ENCODE results near the gene TMEM92. TPM values are rescaled to one million over a fixed set of nuclear protein-coding genes. Genes with fewer than 3 reads are reported as not detected.
"Not testable (repeated sequence)": the region's sequence is repeated elsewhere in the genome, so short reads cannot be mapped to it uniquely, and the experiment has no call there.

TMEM92 gene
- total RNA-seq, 8 experiments from 2014 or later = 0.18 to 0.64 (median 0.38) TPM; not detected in 3

DNA sequence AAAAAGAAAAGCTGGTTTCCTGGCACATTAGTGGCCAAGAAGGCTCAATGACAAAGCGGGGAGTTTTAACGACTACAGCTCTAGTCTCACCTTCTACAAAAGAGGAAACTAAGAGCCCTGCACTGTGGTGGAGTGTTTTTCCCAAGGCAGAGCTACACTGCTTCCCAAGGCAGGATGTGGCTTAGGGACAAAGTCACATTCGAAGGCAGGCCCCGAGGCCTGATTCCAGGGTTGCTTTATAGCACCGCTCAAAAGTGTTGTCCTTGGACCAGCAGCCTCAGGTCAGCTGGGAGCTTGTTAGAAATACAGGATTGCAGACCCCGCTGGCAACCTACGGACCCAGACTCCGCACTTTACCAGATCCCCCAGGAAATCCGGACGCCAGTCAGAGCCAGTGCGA is 23.8 kb downstream of the TMEM92 start:
- no peak for ATAC-seq (replicated peaks in 6 of 8)
- peaks cover 0 to 3% of the 10 kb centered on the region in 2 donors for H3K4me1 ChIP-seq (replicated peaks in 1 of 2)
- no peak overlapping the region for H3K4me3 ChIP-seq
- 20 to 97% (median 60%) methylated on average over 2 to 10 of the region's 11 CpGs; no CpG with 5 or more reads in 3 of the 10 experiments for WGBS, 10 experiments
- no peak overlapping the region for H3K27ac ChIP-seq
- in situ Hi-C loops (cut with MboI; ENCODE audit: low pct_unique_long_range_greater_than_20kb in 2 of 9, low sequenced_read_pairs in 9 of 9, unreplicated experiment in 9 of 9) = loop anchor here in 5 of 9 experiments (10.0 to 25.0 kb wide), 2 partner anchors 93 to 111 kb away; partner anchors contain the start of gene COL1A1 (in 1 of the 5)

- no peak for ATAC-seq (replicated peaks in 6 of 8)
- H3K27ac ChIP-seq = no peak overlapping the region
- no peak overlapping the region for H3K4me3 ChIP-seq
- WGBS, 10 experiments = 60 to 100% (median 79%) methylated on average over 1 to 2 of the region's 3 CpGs; no CpG with 5 or more reads in 7 of the 10 experiments
- H3K4me1 ChIP-seq (replicated peaks in 1 of 2) = peaks cover 0 to 3% of the 10 kb centered on the region in 2 donors
- in situ Hi-C loops (cut with MboI; ENCODE audit: low pct_unique_long_range_greater_than_20kb in 2 of 9, low sequenced_read_pairs in 9 of 9, unreplicated experiment in 9 of 9) = loop anchor here in 5 of 9 experiments (10.0 to 25.0 kb wide), 2 partner anchors 95 to 112 kb away; partner anchors contain the start of gene COL1A1 (in 1 of the 5)
These were observed 25.5 kb downstream of the TMEM92 start for GRCh38 chr17:50299776-50300175.

GRCh38 chr17:50300824-50301223 is 26.6 kb downstream of the TMEM92 start:
- 0 to 80% methylated on average over 1 of the region's 1 CpG; no CpG with 5 or more reads in 8 of the 10 experiments for WGBS, 10 experiments
- H3K4me1 ChIP-seq (replicated peaks in 1 of 2); in situ Hi-C loops (cut with MboI; ENCODE audit: low pct_unique_long_range_greater_than_20kb in 2 of 9, low sequenced_read_pairs in 9 of 9, unreplicated experiment in 9 of 9); H3K4me3 ChIP-seq; ATAC-seq (replicated peaks in 6 of 8); H3K27ac ChIP-seq: not testable (repeated sequence)

DNA sequence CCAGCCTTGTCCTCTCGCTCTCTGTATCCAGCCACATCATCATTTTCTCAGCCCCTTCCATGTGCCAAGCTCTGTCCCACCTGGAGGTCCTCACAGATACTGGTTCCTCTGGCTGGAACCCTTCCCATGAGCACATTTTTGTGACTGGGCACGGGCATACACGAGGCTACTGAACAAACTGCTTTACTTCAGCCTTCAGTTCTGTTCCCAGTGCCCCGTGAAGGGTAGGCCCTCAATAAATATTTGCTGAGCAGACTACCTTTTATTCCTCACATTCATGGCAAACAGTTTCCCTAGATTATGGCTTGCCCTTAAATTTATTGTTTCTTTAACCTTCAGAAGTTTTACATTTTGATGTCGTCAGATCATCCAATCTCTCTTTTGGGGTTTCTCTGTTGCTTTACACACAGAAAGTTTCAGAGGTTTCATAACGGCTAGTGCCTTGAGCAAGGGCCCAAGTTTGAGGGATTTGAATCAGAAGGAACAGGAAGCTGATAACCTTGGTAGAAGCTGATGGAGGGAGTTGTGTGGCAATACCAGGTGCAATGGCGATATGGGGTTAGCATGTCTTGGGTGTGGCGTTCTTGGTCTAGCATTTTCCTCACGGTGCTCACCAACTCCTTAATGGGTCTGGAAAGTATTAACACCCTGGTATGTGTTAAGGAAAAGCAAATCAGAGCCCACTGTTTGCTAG is 27.8 kb downstream of the TMEM92 start:
- WGBS, 10 experiments = 15 to 100% (median 83%) methylated on average over 1 to 8 of the region's 9 CpGs; no CpG with 5 or more reads in 1 of the 10 experiments

DNA sequence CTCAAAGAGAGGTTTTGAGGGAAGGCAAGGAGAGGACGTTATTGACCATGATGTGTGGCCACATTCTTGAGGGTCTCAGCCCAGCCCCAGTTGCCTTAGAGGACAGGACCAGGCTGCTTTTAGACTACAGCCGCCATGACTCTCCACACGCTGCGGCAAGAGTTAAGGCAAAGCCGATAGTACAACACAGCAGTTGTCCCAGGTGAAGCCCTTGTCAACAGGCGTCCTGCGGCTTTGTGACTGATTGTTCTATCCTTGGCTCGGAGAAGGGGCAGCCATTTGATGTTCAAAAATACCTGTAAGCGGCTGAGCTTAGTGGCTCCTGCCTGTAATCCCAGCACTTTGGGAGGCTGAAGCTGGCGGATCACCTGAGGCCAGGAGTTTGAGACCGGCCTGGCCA is 28.8 kb downstream of the TMEM92 start:
- Histone ChIP-seq H3K4me1 (replicated peaks in 1 of 2) (peaks cover 0 to 3% of the 10 kb centered on the region in 2 donors), H3K4me3 (no peak overlapping the region), H3K27ac (no peak overlapping the region)
- 53 to 94% (median 80%) methylated on average over 1 to 5 of the region's 11 CpGs; no CpG with 5 or more reads in 5 of the 10 experiments for WGBS, 10 experiments
- ATAC-seq (replicated peaks in 6 of 8) = no peak
- in situ Hi-C loops (cut with MboI; ENCODE audit: low pct_unique_long_range_greater_than_20kb in 2 of 9, low sequenced_read_pairs in 9 of 9, unreplicated experiment in 9 of 9) = no loop called here

More for the DNA sequence above, 27.8 kb downstream of the TMEM92 start:
- Histone ChIP-seq H3K4me3 (no peak overlapping the region), H3K27ac (no peak overlapping the region), H3K4me1 (replicated peaks in 1 of 2) (peaks cover 0 to 3% of the 10 kb centered on the region in 2 donors)
- in situ Hi-C loops (cut with MboI; ENCODE audit: low pct_unique_long_range_greater_than_20kb in 2 of 9, low sequenced_read_pairs in 9 of 9, unreplicated experiment in 9 of 9) = no loop called here
- peak in 1 of 8 experiments; percentile 45 for ATAC-seq (replicated peaks in 6 of 8)

DNA sequence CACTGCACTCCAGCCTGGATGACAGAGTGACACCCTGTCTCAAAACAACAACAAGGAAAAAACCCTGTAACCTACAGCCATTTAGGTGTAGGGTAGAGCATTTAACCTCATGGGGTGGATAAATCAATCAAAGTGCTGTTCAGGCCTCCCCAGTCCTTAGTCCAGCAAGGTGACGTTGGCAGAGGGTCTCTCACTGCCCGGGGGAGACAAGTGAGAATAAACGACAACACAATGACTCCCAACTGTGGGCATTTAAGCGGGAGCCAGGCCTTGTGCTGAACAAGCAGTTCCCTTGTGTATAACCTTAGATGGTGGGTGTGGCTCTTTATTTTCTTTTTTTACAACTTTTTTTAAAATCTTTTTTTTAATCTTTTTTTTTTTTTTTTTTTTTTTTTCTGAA is 29.3 kb downstream of the TMEM92 start:
- in situ Hi-C loops (cut with MboI; ENCODE audit: low pct_unique_long_range_greater_than_20kb in 2 of 9, low sequenced_read_pairs in 9 of 9, unreplicated experiment in 9 of 9) = no loop called here
- WGBS, 10 experiments = 47 to 83% (median 66%) methylated on average over 2 to 4 of the region's 4 CpGs; no CpG with 5 or more reads in 1 of the 10 experiments
- Histone ChIP-seq H3K27ac (no peak overlapping the region), H3K4me3 (no peak overlapping the region), H3K4me1 (replicated peaks in 1 of 2) (peaks cover 0 to 3% of the 10 kb centered on the region in 2 donors)
- no peak for ATAC-seq (replicated peaks in 6 of 8)

- Histone ChIP-seq H3K4me3 (no peak overlapping the region), H3K27ac (no peak overlapping the region), H3K4me1 (replicated peaks in 1 of 2) (peaks cover 0 to 3% of the 10 kb centered on the region in 2 donors)
- peak in 5 of 8 experiments; percentile 6 to 91 (median 79) for ATAC-seq (replicated peaks in 6 of 8)
- WGBS, 10 experiments = 52 to 100% (median 77%) methylated on average over 1 to 7 of the region's 7 CpGs; no CpG with 5 or more reads in 2 of the 10 experiments
- in situ Hi-C loops (cut with MboI; ENCODE audit: low pct_unique_long_range_greater_than_20kb in 2 of 9, low sequenced_read_pairs in 9 of 9, unreplicated experiment in 9 of 9) = no loop called here
These were observed 30.6 kb downstream of the TMEM92 start for GRCh38 chr17:50304781-50305404.

- Histone ChIP-seq H3K4me3 (no peak overlapping the region), H3K27ac (no peak overlapping the region), H3K4me1 (replicated peaks in 1 of 2) (no peaks in the 10 kb centered on the region)
- ATAC-seq (replicated peaks in 6 of 8) = no peak
- WGBS, 10 experiments = 60 to 100% (median 97%) methylated on average over 1 to 2 of the region's 4 CpGs; no CpG with 5 or more reads in 6 of the 10 experiments
- in situ Hi-C loops (cut with MboI; ENCODE audit: low pct_unique_long_range_greater_than_20kb in 2 of 9, low sequenced_read_pairs in 9 of 9, unreplicated experiment in 9 of 9) = no loop called here
These were observed 33.4 kb downstream of the TMEM92 start for GRCh38 chr17:50307654-50308053.

DNA sequence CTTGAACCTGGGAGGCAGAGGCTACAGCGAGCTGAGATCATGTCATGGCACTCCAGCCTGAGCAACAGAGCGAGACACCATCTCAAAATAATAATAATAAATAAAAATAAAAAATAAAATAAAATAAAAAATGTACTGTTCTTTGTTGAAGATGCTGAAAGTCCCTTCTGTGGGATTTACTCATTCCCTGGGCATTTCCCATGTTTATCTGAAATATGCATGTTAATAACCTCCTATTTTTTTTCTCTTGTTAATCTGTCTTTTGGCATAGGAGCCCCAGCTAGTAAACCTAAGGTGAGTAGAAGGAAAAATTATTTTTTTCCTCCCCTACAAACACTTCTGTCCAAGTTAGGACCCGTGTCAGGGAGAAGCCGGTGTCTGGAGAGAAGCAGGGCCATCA is 34.4 kb downstream of the TMEM92 start:
- no peak overlapping the region for H3K27ac ChIP-seq
- H3K4me3 ChIP-seq = no peak overlapping the region
- no peak for ATAC-seq (replicated peaks in 6 of 8)
- no peaks in the 10 kb centered on the region for H3K4me1 ChIP-seq (replicated peaks in 1 of 2)
- in situ Hi-C loops (cut with MboI; ENCODE audit: low pct_unique_long_range_greater_than_20kb in 2 of 9, low sequenced_read_pairs in 9 of 9, unreplicated experiment in 9 of 9) = no loop called here
- 40 to 100% (median 79%) methylated on average over 1 to 4 of the region's 4 CpGs; no CpG with 5 or more reads in 3 of the 10 experiments for WGBS, 10 experiments

DNA sequence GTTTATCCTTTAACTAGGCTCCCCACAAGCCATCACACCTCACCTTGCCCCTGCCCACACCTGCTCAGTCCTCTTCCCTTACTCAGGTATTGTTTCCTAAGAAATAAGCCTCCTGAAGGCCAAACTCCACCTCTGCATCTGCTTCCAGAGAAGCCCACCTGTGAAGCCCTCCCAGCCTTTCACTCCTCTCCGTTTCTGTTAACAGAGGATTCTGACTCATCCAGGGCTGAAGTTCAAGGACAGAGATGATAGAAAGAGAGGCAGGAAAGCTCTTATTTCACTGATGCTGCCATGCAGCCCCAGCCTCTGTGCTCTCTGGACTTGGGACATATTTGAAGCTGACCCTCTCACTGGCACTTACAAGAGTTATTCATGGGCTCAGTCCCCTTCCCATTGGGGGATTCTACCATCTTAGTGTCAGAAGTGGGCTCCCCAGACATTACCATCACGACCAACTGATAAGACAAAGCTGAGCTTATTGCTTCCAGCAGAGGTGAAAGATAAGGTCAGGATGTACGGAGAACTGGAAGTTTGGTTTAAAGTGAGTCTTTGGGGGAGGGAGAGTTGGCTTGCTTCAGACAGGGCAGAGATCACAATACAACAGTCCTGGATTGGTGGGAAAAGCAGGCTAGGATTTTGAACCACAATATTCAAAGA is 36.3 kb downstream of the TMEM92 start:
- 0 to 100% (median 60%) methylated on average over 1 to 2 of the region's 3 CpGs; no CpG with 5 or more reads in 3 of the 10 experiments for WGBS, 10 experiments
- ATAC-seq (replicated peaks in 6 of 8) = no peak

GRCh38 chr17:50311112-50311460 is 36.8 kb downstream of the TMEM92 start:
- H3K4me1 ChIP-seq (replicated peaks in 1 of 2) = no peaks in the 10 kb centered on the region
- ATAC-seq (replicated peaks in 6 of 8) = peak in 1 of 8 experiments; percentile 35
- H3K27ac ChIP-seq = no peak overlapping the region
- in situ Hi-C loops (cut with MboI; ENCODE audit: low pct_unique_long_range_greater_than_20kb in 2 of 9, low sequenced_read_pairs in 9 of 9, unreplicated experiment in 9 of 9) = no loop called here
- H3K4me3 ChIP-seq = no peak overlapping the region
- 44 to 75% (median 71%) methylated on average over 1 of the region's 1 CpG; no CpG with 5 or more reads in 5 of the 10 experiments for WGBS, 10 experiments

More for the DNA sequence above, 36.3 kb downstream of the TMEM92 start:
- no peak overlapping the region for H3K4me3 ChIP-seq
- H3K27ac ChIP-seq = no peak overlapping the region
- H3K4me1 ChIP-seq (replicated peaks in 1 of 2) = no peaks in the 10 kb centered on the region
- in situ Hi-C loops (cut with MboI; ENCODE audit: low pct_unique_long_range_greater_than_20kb in 2 of 9, low sequenced_read_pairs in 9 of 9, unreplicated experiment in 9 of 9) = no loop called here

- Histone ChIP-seq H3K27ac (no peak overlapping the region), H3K4me1 (replicated peaks in 1 of 2) (no peaks in the 10 kb centered on the region), H3K4me3 (no peak overlapping the region)
- 37 to 100% (median 87%) methylated on average over 2 to 4 of the region's 4 CpGs; no CpG with 5 or more reads in 1 of the 10 experiments for WGBS, 10 experiments
- in situ Hi-C loops (cut with MboI; ENCODE audit: low pct_unique_long_range_greater_than_20kb in 2 of 9, low sequenced_read_pairs in 9 of 9, unreplicated experiment in 9 of 9) = no loop called here
- no peak for ATAC-seq (replicated peaks in 6 of 8)
These were observed 37.2 kb downstream of the TMEM92 start for GRCh38 chr17:50311483-50311882.

GRCh38 chr17:50312308-50312707 is 38.0 kb downstream of the TMEM92 start:
- WGBS, 10 experiments = 10 to 70% (median 14%) methylated on average over 1 to 3 of the region's 5 CpGs; no CpG with 5 or more reads in 5 of the 10 experiments
- in situ Hi-C loops (cut with MboI; ENCODE audit: low pct_unique_long_range_greater_than_20kb in 2 of 9, low sequenced_read_pairs in 9 of 9, unreplicated experiment in 9 of 9) = no loop called here
- no peak overlapping the region for H3K4me3 ChIP-seq
- peak in 3 of 8 experiments; percentile 36 to 86 (median 77) for ATAC-seq (replicated peaks in 6 of 8)
- H3K27ac ChIP-seq = no peak overlapping the region
- H3K4me1 ChIP-seq (replicated peaks in 1 of 2) = no peaks in the 10 kb centered on the region
